ENCODE measurements around the gene HNRNPUL1.

The HNRNPUL1 gene

GRCh38 chr19:41294393-41294792 lies 30.2 kb downstream of the HNRNPUL1 start:
- TF ChIP-seq TAF1 (IDR thresholded peaks at IDR 0.05; ENCODE audit: borderline replicate concordance, insufficient read depth, low read length) (no peak), REST (IDR thresholded peaks at IDR 0.05; ENCODE audit: insufficient read depth in 1 of 2, low read depth in 2 of 2, low read length in 2 of 2) (no peak), POLR2AphosphoS5 (IDR thresholded peaks at IDR 0.05; ENCODE audit: low read depth, low read length) (no peak), SIN3A (IDR thresholded peaks at IDR 0.05; ENCODE audit: borderline replicate concordance, insufficient read depth, low read length) (no peak), FOXP2 (optimal IDR thresholded peaks at IDR 0.05; ENCODE audit: borderline replicate concordance, extremely low read depth, extremely low read length, insufficient read depth) (no peak)

- TF ChIP-seq SIN3A (IDR thresholded peaks at IDR 0.05; ENCODE audit: borderline replicate concordance, insufficient read depth, low read length) (no peak), POLR2AphosphoS5 (IDR thresholded peaks at IDR 0.05; ENCODE audit: low read depth, low read length) (no peak), REST (IDR thresholded peaks at IDR 0.05; ENCODE audit: insufficient read depth in 1 of 2, low read depth in 2 of 2, low read length in 2 of 2) (no peak), FOXP2 (optimal IDR thresholded peaks at IDR 0.05; ENCODE audit: borderline replicate concordance, extremely low read depth, extremely low read length, insufficient read depth) (no peak), TAF1 (IDR thresholded peaks at IDR 0.05; ENCODE audit: borderline replicate concordance, insufficient read depth, low read length) (no peak)
Observed at GRCh38 chr19:41295499-41295898, 31.3 kb downstream of the HNRNPUL1 start.

- TF ChIP-seq POLR2AphosphoS5 (IDR thresholded peaks at IDR 0.05; ENCODE audit: low read depth, low read length) (no peak), TAF1 (IDR thresholded peaks at IDR 0.05; ENCODE audit: borderline replicate concordance, insufficient read depth, low read length) (no peak), FOXP2 (optimal IDR thresholded peaks at IDR 0.05; ENCODE audit: borderline replicate concordance, extremely low read depth, extremely low read length, insufficient read depth) (no peak)
Observed at GRCh38 chr19:41296433-41296871, 32.3 kb downstream of the HNRNPUL1 start.

- TF ChIP-seq SIN3A (IDR thresholded peaks at IDR 0.05; ENCODE audit: borderline replicate concordance, insufficient read depth, low read length): no peak
- TF ChIP-seq POLR2AphosphoS5 (IDR thresholded peaks at IDR 0.05; ENCODE audit: low read depth, low read length): 0 out of 2 replicates have a peak, but pooled peaks have one; percentile 12
Observed at GRCh38 chr19:41297628-41298347, 33.6 kb downstream of the HNRNPUL1 start.

GRCh38 chr19:41298348-41298964 lies 34.3 kb downstream of the HNRNPUL1 start:
- no peak for TF ChIP-seq TAF1 (IDR thresholded peaks at IDR 0.05; ENCODE audit: borderline replicate concordance, insufficient read depth, low read length)
- no peak for TF ChIP-seq FOXP2 (optimal IDR thresholded peaks at IDR 0.05; ENCODE audit: borderline replicate concordance, extremely low read depth, extremely low read length, insufficient read depth)
- TF ChIP-seq SIN3A (IDR thresholded peaks at IDR 0.05; ENCODE audit: borderline replicate concordance, insufficient read depth, low read length): no peak
- no peak for TF ChIP-seq POLR2AphosphoS5 (IDR thresholded peaks at IDR 0.05; ENCODE audit: low read depth, low read length)
- no peak for TF ChIP-seq REST (IDR thresholded peaks at IDR 0.05; ENCODE audit: insufficient read depth in 1 of 2, low read depth in 2 of 2, low read length in 2 of 2)
